HepG2 (cell line): Measurements from ENCODE around the gene UQCC2. TPM values are rescaled to one million over a fixed set of nuclear protein-coding genes. Genes with fewer than 3 reads are reported as not detected.
A peak's percentile ranks its signal among the peaks of the same experiment; 100 is the strongest.

ENCODE experiments used
- ATAC-seq: fragments of 200-7000 bp; cut with Tn5 transposase; 3 replicates; pipeline ENCODE4 v1.9.1; 2020; ENCODE audit warnings: mild to moderate bottlenecking, moderate library complexity
- BruUV-seq: library from RNA; stranded (reverse); fragments of 400-500 nt; replicated peaks from 2 replicates; lab custom pipeline; 2021; lab: Mats Ljungman, UMichigan
- CTCF ChIA-PET: fragments of 300-600 bp; formaldehyde crosslinking; extraction: SDS; loops from one replicate; lab custom pipeline; 2021; ENCODE audit warnings: low total read pairs, inconsistent platforms, low intra/inter-chr PET ratio; lab: Yijun Ruan, JAX
- POLR2A ChIA-PET: fragments of 350-600 bp; sonication (Branson Sonifier 250); formaldehyde crosslinking; loops from one replicate; lab custom pipeline; 2020; ENCODE audit warnings: antibody characterized with exemption, inconsistent platforms; lab: Yijun Ruan, JAX
- DNase-seq: peaks from one replicate; pipeline ENCODE4 v3.0.0-alpha.2; 2015; ENCODE audit warnings: low spot score
- FAIRE-seq: peaks from 3 replicates; lab custom pipeline; 2011; peaks lifted over from hg19 to GRCh38; lab: Jason Lieb, UNC
- H2AFZ ChIP-seq: one replicate; pipeline ENCODE4 v1.6.1; 2011; ENCODE audit warnings: low read length, inconsistent platforms
- H3K27ac ChIP-seq: fragments of 300-600 bp; 3 replicates; pipeline ENCODE4 v1.8.0; 2011; ENCODE audit warnings: mixed run types, mild to moderate bottlenecking, mixed read lengths, low read length, inconsistent platforms; ENCODE audit not compliant: insufficient read depth; ENCODE audit errors: extremely low read length
- H3K27me3 ChIP-seq, 2 experiments: fragments of 200-600 bp in 1 of 2; 2 replicates in 1 of 2; 3 replicates in 1 of 2; pipeline versions ENCODE4 v1.6.0 to v1.8.0; 2011; ENCODE audit warnings: low read length in 2 of 2, mild to moderate bottlenecking in 2 of 2, moderate library complexity in 2 of 2, inconsistent platforms in 1 of 2; ENCODE audit not compliant: insufficient read depth in 2 of 2, control insufficient read depth in 1 of 2
- H3K36me3 ChIP-seq, 2 experiments: fragments of 200-600 bp in 1 of 2; replicated peaks in 1 of 2; 2 replicates in 1 of 2; 3 replicates in 1 of 2; pipeline versions ENCODE4 v1.5.1 to v1.8.0; 2011; ENCODE audit warnings: low read length in 2 of 2, inconsistent platforms in 1 of 2; ENCODE audit not compliant: insufficient read depth in 2 of 2, control insufficient read depth in 1 of 2
- H3K4me1 ChIP-seq: 2 replicates; pipeline ENCODE4 v1.5.1; 2012; ENCODE audit warnings: low read length, inconsistent platforms; ENCODE audit not compliant: insufficient read depth
- H3K4me2 ChIP-seq: 2 replicates; pipeline ENCODE4 v1.6.0; 2011; ENCODE audit warnings: low read depth, low read length, inconsistent platforms
- H3K4me3 ChIP-seq, 3 experiments: fragments of 200-600 bp in 1 of 3; sonication (generic), shearing (Covaris generic) in 1 of 3; replicated peaks in 1 of 3; 2 replicates each; pipeline ENCODE4 v1.5.1; 2011 to 2016; ENCODE audit warnings: low read length in 3 of 3, inconsistent platforms in 2 of 3, low read depth in 2 of 3, mild to moderate bottlenecking in 2 of 3, control low read depth in 1 of 3, mixed read lengths in 1 of 3; ENCODE audit not compliant: insufficient read depth in 1 of 3
- H3K79me2 ChIP-seq: one replicate; pipeline ENCODE4 v1.6.1; 2011; ENCODE audit warnings: low read length, inconsistent platforms; ENCODE audit not compliant: insufficient read depth
- H3K9ac ChIP-seq: 2 replicates; pipeline ENCODE4 v1.6.0; 2011; ENCODE audit warnings: mild to moderate bottlenecking, low read depth, low read length, inconsistent platforms; ENCODE audit not compliant: insufficient read depth
- H3K9me3 ChIP-seq: 2 replicates; pipeline ENCODE4 v1.5.1; 2012; ENCODE audit warnings: mild to moderate bottlenecking, low read length
- H4K20me1 ChIP-seq: 2 replicates; pipeline ENCODE4 v1.6.0; 2011; ENCODE audit warnings: inconsistent platforms, mild to moderate bottlenecking, low read length, moderate library complexity; ENCODE audit not compliant: insufficient read depth
- ATF3 ChIP-seq: sonication (generic); formaldehyde crosslinking; IDR thresholded peaks from 2 replicates; pipeline ENCODE4 v1.4.0; 2020; ENCODE audit warnings: missing genetic modification reagents
- CENPT ChIP-seq: sonication (generic); formaldehyde crosslinking; IDR thresholded peaks from 2 replicates; pipeline ENCODE4 v1.8.0; 2022; ENCODE audit warnings: low read depth, mild to moderate bottlenecking, moderate library complexity, missing genetic modification reagents
- NFRKB ChIP-seq: fragments of 450-650 bp; IDR thresholded peaks from 2 replicates; pipeline ENCODE4 v1.6.1; 2017
- SCMH1 ChIP-seq: sonication (generic); formaldehyde crosslinking; IDR thresholded peaks from 2 replicates; pipeline ENCODE4 v1.9.0; 2021; ENCODE audit warnings: missing genetic modification reagents, mild to moderate bottlenecking, borderline replicate concordance
- TBX2 ChIP-seq: sonication (generic); formaldehyde crosslinking; IDR thresholded peaks from 2 replicates; pipeline ENCODE4 v1.5.0; 2020; ENCODE audit warnings: missing genetic modification reagents, mild to moderate bottlenecking, borderline replicate concordance
- ZBTB3 ChIP-seq: sonication (generic); formaldehyde crosslinking; IDR thresholded peaks from 2 replicates; pipeline ENCODE4 v1.4.0; 2020; ENCODE audit warnings: low read depth, mild to moderate bottlenecking, moderate library complexity, missing genetic modification reagents, borderline replicate concordance
- ZFP36 ChIP-seq: fragments of 150-350 bp; IDR thresholded peaks from 2 replicates; pipeline ENCODE4 v1.6.1; 2018; ENCODE audit warnings: borderline replicate concordance, low read length, low read depth; ENCODE audit not compliant: partially characterized antibody
- ZNF362 ChIP-seq: sonication (generic); formaldehyde crosslinking; IDR thresholded peaks from 2 replicates; pipeline ENCODE4 v1.4.0; 2020; ENCODE audit warnings: missing genetic modification reagents, mild to moderate bottlenecking, borderline replicate concordance
- ZNF629 ChIP-seq: sonication (generic); formaldehyde crosslinking; conservative IDR thresholded peaks from 2 replicates; pipeline ENCODE4 v1.5.0; 2020; ENCODE audit warnings: missing genetic modification reagents
- WGBS: methylation state at CpG from one replicate; pipeline ENCODE4 v1.1.6; 2017; ENCODE audit warnings: low lambda C conversion rate; 5-methylcytosine and 5-hydroxymethylcytosine counted together
- in situ Hi-C: cut with HindIII; loops from 2 replicates; pipeline ENCODE4 v1.10.0; 2017; ENCODE audit warnings: low pct_unique_long_range_greater_than_20kb; ENCODE audit not compliant: extremely low pct_ligation_motif_present
- intact Hi-C: fragments of 100-400 bp; cut with micrococcal nuclease; formaldehyde crosslinking; loops from one replicate; pipeline ENCODE4 v1.10.0; 2022; ENCODE audit not compliant: unreplicated experiment
- polyA plus RNA-seq, 8 experiments: library from polyadenylated mRNA; depleted of rRNA in 3 of 8; stranded (reverse) in 7 of 8; unstranded in 1 of 8; fragments of >200 nt; fragmentation: Illumina TruSeq in 4 of 8; extraction: Trizol in 4 of 8; gene quantifications; 2 replicates each; pipeline versions ENCODE4 v1.2.1 to v1.2.3, GENCODE V29; 2011 to 2016; ENCODE audit warnings: low read depth in 4 of 8, missing spikeins in 1 of 8, mixed read lengths in 1 of 8; ENCODE audit not compliant: insufficient read depth in 1 of 8
- total RNA-seq, 5 experiments: library from RNA; depleted of rRNA; stranded (reverse); fragments of >200 nt; fragmentation: Illumina TruSeq; extraction: Trizol; gene quantifications; 2 replicates each; pipeline ENCODE4 v1.2.3, GENCODE V29; 2016; ENCODE audit warnings: low read depth in 1 of 5

The UQCC2 gene
- total and polyA plus RNA-seq, 2 of the 13 experiments (the other 11 are each of a cell fraction or from before 2014, with no cell fraction given) = 82.4 to 238 TPM

- H3K9ac ChIP-seq = no peak overlapping the region
- no peaks in the 10 kb centered on the region for H3K9me3 ChIP-seq
- WGBS = 39% methylated on average over 12 of the region's 12 CpGs
- ChIA-PET CTCF (no interaction called here), POLR2A (no interaction called here)
- peaks cover 36% of the 10 kb centered on the region for H3K4me1 ChIP-seq
- no peak for ATAC-seq
- no peak overlapping the region for H3K27ac ChIP-seq
- H3K4me3 ChIP-seq = no peak overlapping the region
- H3K36me3 ChIP-seq = no peaks in the 10 kb centered on the region
- no peak for TF ChIP-seq ZNF362 (CRISPR knock-in tag)
- TF ChIP-seq NFRKB = no peak
- TF ChIP-seq ZFP36 = no peak
- TF ChIP-seq ZNF629 (CRISPR knock-in tag) = peak; percentile 76
- FAIRE-seq = no peak
- H4K20me1 ChIP-seq = no peaks in the 10 kb centered on the region
- H2AFZ ChIP-seq = no peak overlapping the region
- no peaks in the 10 kb centered on the region; a peak in 2 of 5 replicates for H3K27me3 ChIP-seq
- DNase-seq = no peak
- no peaks in the 10 kb centered on the region for H3K79me2 ChIP-seq
- H3K4me2 ChIP-seq = no peak overlapping the region
- intact Hi-C loops = no loop called here
- BruUV-seq = no TSS peak
- in situ Hi-C loops = no loop called here
Measured at GRCh38 chr6:33756211-33756954, 44.9 kb upstream of the UQCC2 start.

GRCh38 chr6:33755070-33755869 lies 43.8 kb upstream of the UQCC2 start:
- Histone ChIP-seq H3K27ac (no peak overlapping the region), H3K4me3 (no peak overlapping the region), H4K20me1 (no peaks in the 10 kb centered on the region), H3K9me3 (no peaks in the 10 kb centered on the region), H3K4me2 (no peak overlapping the region), H3K27me3 (peaks cover 0 to 6% of the 10 kb centered on the region in 2 experiments; a peak in 3 of 5 replicates), H3K79me2 (no peaks in the 10 kb centered on the region), H3K9ac (no peak overlapping the region), H3K4me1 (peaks cover 36% of the 10 kb centered on the region), H3K36me3 (no peaks in the 10 kb centered on the region), H2AFZ (no peak overlapping the region)
- CTCF ChIA-PET = interaction anchor here (0.7 kb wide), 1 partner anchor 11 kb away, joined by 3 read pairs; no protein-coding TSS in a partner anchor
- intact Hi-C loops = no loop called here
- WGBS = 53% methylated on average over 13 of the region's 13 CpGs
- no peak for ATAC-seq
- POLR2A ChIA-PET = no interaction called here
- no peak for DNase-seq
- FAIRE-seq = no peak
- in situ Hi-C loops = no loop called here
- no TSS peak for BruUV-seq
- TF ChIP-seq ZBTB3 (CRISPR knock-in tag) = no peak
- TF ChIP-seq SCMH1 (CRISPR knock-in tag) = no peak
- TF ChIP-seq CENPT (CRISPR knock-in tag) = no peak
- TF ChIP-seq ATF3 (CRISPR knock-in tag) = no peak
- no peak for TF ChIP-seq TBX2 (CRISPR knock-in tag)
